Hindlimb muscle (tissue), 1 donor: ENCODE measurements around the gene PRICKLE3. TPM values are rescaled to one million over a fixed set of nuclear protein-coding genes. Genes with fewer than 3 reads are reported as not detected.

Experiments
- DNase-seq: peaks from one replicate; pipeline ENCODE4 v3.0.0-alpha.2; 2013
- polyA plus RNA-seq: library from polyadenylated mRNA; unstranded; fragments of 120-200 nt; gene quantifications from one replicate; pipeline ENCODE4 v1.2.1, GENCODE V29; 2013; ENCODE audit not compliant: insufficient read length

The PRICKLE3 gene, protein sequence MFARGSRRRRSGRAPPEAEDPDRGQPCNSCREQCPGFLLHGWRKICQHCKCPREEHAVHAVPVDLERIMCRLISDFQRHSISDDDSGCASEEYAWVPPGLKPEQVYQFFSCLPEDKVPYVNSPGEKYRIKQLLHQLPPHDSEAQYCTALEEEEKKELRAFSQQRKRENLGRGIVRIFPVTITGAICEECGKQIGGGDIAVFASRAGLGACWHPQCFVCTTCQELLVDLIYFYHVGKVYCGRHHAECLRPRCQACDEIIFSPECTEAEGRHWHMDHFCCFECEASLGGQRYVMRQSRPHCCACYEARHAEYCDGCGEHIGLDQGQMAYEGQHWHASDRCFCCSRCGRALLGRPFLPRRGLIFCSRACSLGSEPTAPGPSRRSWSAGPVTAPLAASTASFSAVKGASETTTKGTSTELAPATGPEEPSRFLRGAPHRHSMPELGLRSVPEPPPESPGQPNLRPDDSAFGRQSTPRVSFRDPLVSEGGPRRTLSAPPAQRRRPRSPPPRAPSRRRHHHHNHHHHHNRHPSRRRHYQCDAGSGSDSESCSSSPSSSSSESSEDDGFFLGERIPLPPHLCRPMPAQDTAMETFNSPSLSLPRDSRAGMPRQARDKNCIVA
- polyA plus RNA-seq = 4.3 TPM

GRCh38 chrX:49186125-49187027 is at the start of gene PRICKLE3:
Gene PRICKLE3, minus strand, starts transcription at chrX:49186373. Its CDS starts 76 bp downstream, at chrX:49186297.
- DNase-seq = peak; percentile 68

- DNase-seq = no peak
These were observed 47.8 kb upstream of the PRICKLE3 start for GRCh38 chrX:49233887-49234555.

GRCh38 chrX:49233176-49233575 is 47.0 kb upstream of the PRICKLE3 start, which contains the start of gene CACNA1F:
Gene CACNA1F, minus strand, starts transcription at chrX:49233340. Its CDS starts 31 bp downstream, at chrX:49233309.
- no peak for DNase-seq

GRCh38 chrX:49232525-49232924 is 46.4 kb upstream of the PRICKLE3 start:
- no peak for DNase-seq

- no peak for DNase-seq
These were observed 45.3 kb upstream of the PRICKLE3 start for GRCh38 chrX:49231333-49232000.

DNA sequence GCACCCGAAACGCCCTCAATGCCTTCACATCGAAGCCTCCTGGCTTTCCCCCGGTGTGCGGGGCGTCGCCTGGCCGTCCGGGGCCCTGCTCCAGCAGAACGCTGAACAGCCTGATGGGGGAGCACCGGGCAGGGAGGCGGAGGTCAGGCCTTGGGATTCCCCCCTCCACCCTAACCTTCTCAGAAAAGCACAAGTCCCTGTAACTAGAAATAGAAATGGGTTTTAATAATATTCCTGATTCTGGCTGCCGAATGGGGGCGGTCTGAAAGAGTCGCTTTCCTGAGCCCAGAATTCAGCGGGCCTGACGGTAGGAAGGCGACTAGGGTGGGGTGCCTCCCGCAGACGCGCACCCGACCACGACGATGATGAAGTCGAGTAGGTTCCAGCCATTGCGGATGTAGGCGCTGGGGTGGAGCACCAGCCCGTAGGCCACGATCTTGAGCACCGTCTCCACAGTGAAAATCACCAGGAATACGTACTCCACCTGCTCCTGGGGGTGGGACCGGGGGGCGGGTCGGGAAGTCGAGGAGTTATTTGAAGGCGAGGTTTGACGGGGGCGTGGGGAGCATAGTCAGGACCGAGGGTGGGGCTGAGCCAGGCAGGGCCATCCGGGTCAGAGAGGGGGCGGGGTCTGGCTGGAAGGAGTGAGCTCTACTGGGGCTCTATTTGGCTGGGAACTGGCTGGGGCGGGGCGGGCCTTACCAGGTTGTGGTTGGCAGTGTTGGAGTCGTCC is 44.5 kb upstream of the PRICKLE3 start:
- no peak for DNase-seq

DNA sequence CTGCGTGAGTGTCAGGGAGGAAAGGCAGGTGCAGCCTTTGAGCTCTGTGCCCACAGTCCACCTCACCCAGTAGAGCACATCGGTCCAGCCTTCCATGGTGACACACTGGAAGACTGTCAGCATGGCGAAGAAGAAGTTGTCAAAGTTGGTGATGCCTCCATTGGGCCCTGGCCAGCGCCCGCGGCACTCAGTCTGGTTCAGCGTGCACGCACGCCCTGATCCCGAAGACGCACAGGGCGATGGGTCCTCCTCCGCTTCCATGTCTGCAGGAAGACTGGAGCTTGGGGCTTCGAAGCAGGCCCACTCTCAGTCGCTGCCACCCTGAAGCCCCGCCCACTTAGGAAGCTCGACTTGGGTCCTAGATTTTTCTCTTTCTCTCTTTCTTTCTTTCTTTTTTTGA is 42.0 kb upstream of the PRICKLE3 start:
- DNase-seq = no peak

DNA sequence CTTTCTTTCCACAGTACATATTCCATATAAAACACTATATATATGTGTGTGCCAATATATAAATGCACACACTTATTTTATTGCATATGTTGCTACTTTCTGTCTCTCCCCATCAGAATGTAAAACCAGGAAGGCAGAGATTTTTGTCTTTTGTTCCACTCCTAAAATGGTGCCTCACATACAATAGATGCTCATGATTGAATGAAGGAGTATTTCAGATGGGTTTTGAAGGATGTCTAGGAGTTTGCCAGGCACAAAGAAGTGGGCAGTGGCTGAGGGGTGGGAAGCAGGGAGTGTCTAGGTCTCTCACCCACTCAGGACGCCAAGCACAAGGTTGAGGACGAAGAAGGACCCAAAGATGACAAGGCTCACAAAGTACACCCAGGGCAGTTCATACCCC is 41.6 kb upstream of the PRICKLE3 start:
- no peak for DNase-seq

DNA sequence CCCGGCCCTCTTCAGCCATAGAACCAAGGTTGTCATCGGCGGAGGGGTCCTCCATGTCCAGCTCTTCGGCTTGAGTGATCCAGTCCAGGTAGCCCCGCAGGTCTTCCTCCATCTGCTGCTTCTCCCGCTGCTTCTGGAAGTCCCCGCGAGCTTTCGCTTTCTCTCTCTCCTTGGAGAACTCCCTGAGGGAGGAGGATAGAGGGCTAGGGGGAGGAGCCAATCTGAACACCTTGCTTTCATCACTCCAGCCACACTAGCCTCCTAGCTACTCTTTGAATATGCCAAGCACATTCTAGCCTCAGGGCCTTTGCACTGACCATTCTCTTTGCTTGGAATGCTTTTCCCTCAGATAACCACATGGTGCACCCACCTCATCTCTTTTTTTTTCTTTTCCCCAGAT is 40.8 kb upstream of the PRICKLE3 start:
- no peak for DNase-seq

DNA sequence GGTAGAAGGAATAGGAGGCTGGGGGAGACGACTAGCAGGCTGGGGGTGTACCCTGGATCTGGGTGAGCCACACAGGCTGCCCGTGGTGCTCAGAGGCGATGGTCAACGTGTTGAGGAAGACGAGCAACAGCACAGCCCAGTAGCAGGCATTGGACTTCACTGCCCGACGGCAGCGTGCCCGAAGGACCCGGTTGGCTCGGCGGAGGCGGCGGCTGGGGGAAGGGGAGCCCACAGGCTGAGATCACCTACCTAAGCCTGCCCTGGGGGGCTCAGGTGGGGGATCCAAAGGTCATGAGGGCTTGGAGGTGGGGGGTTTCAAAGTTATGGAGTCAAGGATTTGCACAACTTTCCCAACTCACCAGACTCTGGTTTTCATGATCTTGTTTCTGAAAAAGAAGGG is 39.7 kb upstream of the PRICKLE3 start:
- DNase-seq = no peak

DNA sequence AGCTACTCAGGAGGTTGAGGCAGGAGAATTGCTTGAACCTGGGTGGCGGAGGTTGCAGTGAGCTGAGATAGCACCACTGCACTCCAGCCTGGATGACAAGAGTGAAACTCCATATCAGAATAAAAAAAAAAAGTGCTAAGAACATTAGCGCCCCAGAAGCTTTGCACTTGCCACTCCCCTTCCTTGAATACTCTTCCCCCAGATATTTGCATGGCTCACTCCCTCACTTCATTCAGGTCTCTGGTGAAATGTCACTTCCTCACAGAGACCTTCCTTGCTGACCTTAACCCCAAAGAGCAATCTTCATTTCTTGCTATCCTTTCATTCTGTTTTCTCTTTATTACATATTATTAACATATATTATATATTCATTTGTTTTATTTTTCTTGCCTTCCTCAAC is 35.7 kb upstream of the PRICKLE3 start:
- DNase-seq = no peak

- DNase-seq = no peak
These were observed 33.9 kb upstream of the PRICKLE3 start for GRCh38 chrX:49220100-49220499.

DNA sequence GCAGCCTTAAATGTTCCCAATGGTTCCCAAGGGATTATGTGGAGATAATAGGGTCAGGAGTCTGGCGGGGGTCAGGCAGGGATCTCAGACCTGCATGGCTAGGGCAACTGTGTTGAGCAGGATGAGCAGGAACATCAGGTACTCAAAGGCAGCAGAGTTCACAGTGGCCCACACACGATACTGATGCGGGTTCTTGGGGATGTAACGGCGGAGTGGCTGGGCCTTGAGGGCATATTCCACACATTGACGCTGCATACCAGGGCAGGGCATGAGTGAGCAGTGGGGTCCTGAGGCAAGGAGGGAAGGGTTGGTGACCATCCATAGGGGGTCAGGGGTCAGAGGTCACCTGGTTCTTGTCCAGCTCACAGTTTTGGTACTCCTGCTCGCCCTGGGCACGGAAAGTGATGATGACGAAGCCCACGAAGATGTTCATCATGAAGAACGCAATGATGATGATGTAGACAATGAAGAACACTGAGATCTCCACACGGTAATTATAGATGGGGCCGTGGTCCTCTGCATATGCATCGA is 28.9 kb upstream of the PRICKLE3 start:
- DNase-seq = no peak

GRCh38 chrX:49214416-49214815 is 28.2 kb upstream of the PRICKLE3 start:
- no peak for DNase-seq

DNA sequence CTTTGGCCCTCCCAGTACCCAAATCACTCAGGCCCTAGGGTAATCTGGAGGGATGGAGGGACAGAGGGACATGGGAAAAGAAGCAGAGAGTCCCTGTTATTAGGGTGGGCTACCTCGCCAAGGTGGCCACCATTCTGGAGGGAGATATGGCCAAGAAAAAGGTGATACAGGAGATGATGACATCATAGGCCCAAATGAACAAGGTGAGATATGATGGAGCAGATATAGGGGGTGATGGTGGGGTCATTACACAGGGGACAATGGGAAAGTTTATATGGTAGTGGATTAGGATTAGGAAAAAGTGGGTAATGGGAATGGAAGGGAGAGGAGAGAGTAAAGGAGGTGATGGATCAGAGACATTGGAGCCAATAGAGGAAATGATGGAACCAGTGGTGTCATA is 26.7 kb upstream of the PRICKLE3 start:
- no peak for DNase-seq

DNA sequence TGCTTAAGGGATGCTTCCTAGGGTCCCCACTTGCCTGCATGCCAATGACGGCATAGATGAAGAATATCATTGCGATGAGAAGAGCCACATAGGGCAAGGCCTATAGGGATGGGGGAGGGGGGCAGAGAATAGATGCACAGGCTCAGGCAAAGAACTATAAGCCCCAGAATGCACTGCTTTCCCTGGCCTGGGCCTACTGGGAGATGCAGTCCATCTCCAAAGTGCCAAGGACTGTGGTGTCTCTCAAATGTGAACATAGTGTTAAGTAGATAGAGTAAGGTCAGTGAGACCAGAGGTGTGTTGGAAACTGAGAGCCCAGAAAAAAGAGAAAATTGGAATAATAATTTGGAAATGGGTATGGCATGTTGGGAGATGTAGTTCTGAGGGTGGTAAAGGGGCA is 26.0 kb upstream of the PRICKLE3 start:
- no peak for DNase-seq

DNA sequence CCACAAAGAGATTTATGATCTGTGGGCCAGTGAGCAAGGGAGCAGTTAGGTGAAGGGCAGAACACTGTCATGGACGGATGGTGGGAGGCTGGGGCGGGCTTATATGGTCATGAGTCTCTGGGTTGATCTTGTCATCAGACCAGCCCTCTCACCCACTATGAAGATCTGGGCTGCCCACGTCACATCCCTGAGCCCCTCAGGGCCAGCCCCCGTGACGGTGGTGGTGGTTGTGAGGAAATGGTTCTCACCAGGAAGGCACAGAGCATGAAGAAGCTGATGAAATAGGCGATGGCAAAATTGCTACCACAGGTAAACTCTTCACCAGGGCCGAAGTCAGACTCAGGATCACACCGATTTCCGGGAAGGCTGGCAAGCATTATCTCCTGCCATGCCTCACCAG is 24.9 kb upstream of the PRICKLE3 start:
- no peak for DNase-seq

- no peak for DNase-seq
These were observed 24.2 kb upstream of the PRICKLE3 start for GRCh38 chrX:49210406-49210805.

- no peak for DNase-seq
These were observed 23.5 kb upstream of the PRICKLE3 start for GRCh38 chrX:49209434-49210251.

- no peak for DNase-seq
These were observed 22.2 kb upstream of the PRICKLE3 start for GRCh38 chrX:49208399-49208798.
